Smooth muscle cell (in vitro differentiated cells): Measurements from ENCODE around the gene DNAJC24. TPM values are rescaled to one million over a fixed set of nuclear protein-coding genes. Genes with fewer than 3 reads are reported as not detected.

Experiments used
- DNase-seq: peaks from one replicate; lab custom pipeline; 2025; ENCODE audit not compliant: unreplicated experiment; lab: John Stamatoyannopoulos, UW
- H2AFZ ChIP-seq: fragments of 200-600 bp; sonication (generic); 2 replicates; pipeline ENCODE4 v1.6.0; 2016; ENCODE audit warnings: antibody characterized with exemption, low read depth, mild to moderate bottlenecking
- H3F3A ChIP-seq: fragments of 200-600 bp; sonication (generic); 2 replicates; pipeline ENCODE4 v1.6.0; 2017; ENCODE audit warnings: antibody characterized with exemption, low read depth
- H3K27ac ChIP-seq: fragments of 200-600 bp; sonication (generic); 2 replicates; pipeline ENCODE4 v1.5.1; 2016; ENCODE audit warnings: low read depth, mild to moderate bottlenecking
- H3K27me3 ChIP-seq: fragments of 200-600 bp; sonication (generic); 2 replicates; pipeline ENCODE4 v1.6.1; 2016; ENCODE audit warnings: low read depth, mild to moderate bottlenecking
- H3K36me3 ChIP-seq: fragments of 200-600 bp; sonication (generic); 2 replicates; pipeline ENCODE4 v1.5.1; 2016; ENCODE audit warnings: low read depth
- H3K4me1 ChIP-seq: fragments of 200-600 bp; sonication (generic); 2 replicates; pipeline ENCODE4 v1.5.1; 2016; ENCODE audit warnings: low read depth
- H3K4me2 ChIP-seq: fragments of 200-600 bp; sonication (generic); 2 replicates; pipeline ENCODE4 v1.6.0; 2016; ENCODE audit warnings: mild to moderate bottlenecking
- H3K4me3 ChIP-seq: fragments of 200-600 bp; sonication (generic); 2 replicates; pipeline ENCODE4 v1.5.1; 2016; ENCODE audit warnings: mild to moderate bottlenecking
- H3K79me2 ChIP-seq: fragments of 200-600 bp; sonication (generic); 2 replicates; pipeline ENCODE4 v1.6.0; 2016; ENCODE audit warnings: low read depth, mild to moderate bottlenecking
- H3K9ac ChIP-seq: fragments of 200-600 bp; sonication (generic); 2 replicates; pipeline ENCODE4 v1.6.0; 2016; ENCODE audit warnings: low read depth
- H3K9me3 ChIP-seq: fragments of 200-600 bp; sonication (generic); replicated peaks from 2 replicates; pipeline ENCODE4 v1.5.1; 2016; ENCODE audit warnings: low read depth
- H4K20me1 ChIP-seq: fragments of 200-600 bp; sonication (generic); 2 replicates; pipeline ENCODE4 v1.6.0; 2016; ENCODE audit warnings: low read depth
- WGBS: methylation state at CpG from one replicate; pipeline ENCODE4 v1.1.7; 2016; ENCODE audit warnings: low lambda C conversion rate; 5-methylcytosine and 5-hydroxymethylcytosine counted together
- polyA plus RNA-seq: library from polyadenylated mRNA; unstranded; fragments of >200 nt; fragmentation: Nextera tagmentation; extraction: Ambion mirVana; gene quantifications from 2 replicates; pipeline ENCODE4 v1.2.1, GENCODE V29; 2016
- total RNA-seq: library from RNA; depleted of rRNA; stranded (reverse); fragments of >200 nt; gene quantifications from 2 replicates; pipeline ENCODE4 v1.2.3, GENCODE V29; 2014
- TF ChIP-seq, protein P1 (sequence below): fragments of 200-600 bp; sonication (generic); IDR thresholded peaks from 2 replicates; pipeline ENCODE4 v1.5.1; 2017; ENCODE audit warnings: borderline replicate concordance, mild to moderate bottlenecking, antibody characterized with exemption; ENCODE audit not compliant: insufficient read depth, poor library complexity, severe bottlenecking

Gene DNAJC24
- total and polyA plus RNA-seq, 2 experiments from 2014 or later: 4.4 to 22.2 TPM

DNA sequence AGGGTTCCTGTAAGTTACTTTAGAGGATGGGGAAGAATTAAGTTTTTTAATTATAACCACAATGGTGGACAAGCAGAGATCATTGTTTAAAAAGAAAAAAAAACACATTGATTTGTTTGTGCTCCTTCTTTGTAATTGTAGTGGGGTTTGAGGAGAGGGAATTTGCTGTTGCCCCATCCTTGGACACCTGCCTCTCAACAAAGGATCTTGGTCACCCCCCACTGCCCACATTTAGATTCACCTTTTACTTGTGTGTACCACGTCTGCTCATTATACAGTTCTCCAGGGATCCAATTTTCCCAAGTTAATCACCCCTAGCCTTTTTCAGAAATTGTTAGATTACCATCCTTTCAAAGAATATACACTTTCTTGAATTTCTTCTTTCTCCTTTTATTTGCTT, 53.0 kb downstream of the DNAJC24 start:
- 100% methylated on average over 1 of the region's 1 CpG for WGBS
- Histone ChIP-seq H3K9me3 (no peaks in the 10 kb centered on the region), H3K27ac (no peak overlapping the region), H4K20me1 (no peaks in the 10 kb centered on the region), H3K4me1 (peaks cover 54% of the 10 kb centered on the region), H3K4me3 (no peak overlapping the region), H3K36me3 (no peaks in the 10 kb centered on the region), H3F3A (no peaks in the 10 kb centered on the region), H3K9ac (no peak overlapping the region), H3K4me2 (no peak overlapping the region), H2AFZ (no peak overlapping the region), H3K79me2 (no peaks in the 10 kb centered on the region), H3K27me3 (no peaks in the 10 kb centered on the region)
- TF ChIP-seq, protein P1, sequence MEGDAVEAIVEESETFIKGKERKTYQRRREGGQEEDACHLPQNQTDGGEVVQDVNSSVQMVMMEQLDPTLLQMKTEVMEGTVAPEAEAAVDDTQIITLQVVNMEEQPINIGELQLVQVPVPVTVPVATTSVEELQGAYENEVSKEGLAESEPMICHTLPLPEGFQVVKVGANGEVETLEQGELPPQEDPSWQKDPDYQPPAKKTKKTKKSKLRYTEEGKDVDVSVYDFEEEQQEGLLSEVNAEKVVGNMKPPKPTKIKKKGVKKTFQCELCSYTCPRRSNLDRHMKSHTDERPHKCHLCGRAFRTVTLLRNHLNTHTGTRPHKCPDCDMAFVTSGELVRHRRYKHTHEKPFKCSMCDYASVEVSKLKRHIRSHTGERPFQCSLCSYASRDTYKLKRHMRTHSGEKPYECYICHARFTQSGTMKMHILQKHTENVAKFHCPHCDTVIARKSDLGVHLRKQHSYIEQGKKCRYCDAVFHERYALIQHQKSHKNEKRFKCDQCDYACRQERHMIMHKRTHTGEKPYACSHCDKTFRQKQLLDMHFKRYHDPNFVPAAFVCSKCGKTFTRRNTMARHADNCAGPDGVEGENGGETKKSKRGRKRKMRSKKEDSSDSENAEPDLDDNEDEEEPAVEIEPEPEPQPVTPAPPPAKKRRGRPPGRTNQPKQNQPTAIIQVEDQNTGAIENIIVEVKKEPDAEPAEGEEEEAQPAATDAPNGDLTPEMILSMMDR: no peak
- no peak for DNase-seq

DNA sequence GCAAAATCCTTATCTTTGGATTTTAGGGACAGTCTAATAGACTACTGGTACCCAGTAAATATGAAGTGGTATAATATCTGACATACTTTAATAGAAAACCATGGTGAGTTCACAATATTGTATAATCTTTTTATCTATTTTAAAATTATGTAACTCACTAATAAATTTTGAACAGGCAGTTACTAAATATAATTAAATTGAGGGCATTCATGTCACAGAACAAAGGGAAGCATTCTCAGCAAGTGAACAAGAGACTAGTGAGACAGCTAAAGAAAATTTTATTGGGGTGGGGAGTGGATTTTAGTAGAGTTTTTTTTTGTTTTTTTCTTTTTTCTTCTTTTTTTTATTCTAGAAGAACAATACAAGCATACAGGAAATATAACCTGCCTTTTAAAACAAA, 55.0 kb downstream of the DNAJC24 start:
- TF ChIP-seq, protein P1: no peak
- no peak overlapping the region for H3K9ac ChIP-seq

DNA sequence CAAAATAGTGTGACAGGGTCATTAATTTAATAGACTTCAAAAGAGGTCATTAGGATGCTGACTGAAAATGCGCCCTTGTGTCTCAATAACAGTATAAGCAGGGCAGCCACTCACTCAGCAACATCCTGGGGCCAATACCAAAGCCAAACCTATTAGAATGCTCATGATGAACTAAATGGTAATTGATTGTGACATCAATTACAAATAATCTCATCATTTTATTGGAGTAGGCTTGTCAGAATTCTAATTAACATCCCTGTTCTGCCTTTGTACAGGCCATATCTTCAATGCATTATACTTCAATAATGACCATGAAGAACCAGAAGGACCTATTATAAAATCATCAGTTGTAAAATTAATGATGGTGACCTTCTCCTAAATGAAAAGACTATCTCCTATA, 64.2 kb downstream of the DNAJC24 start:
- H3K27ac ChIP-seq: no peak overlapping the region
- H3K4me2 ChIP-seq: no peak overlapping the region
- H3K9ac ChIP-seq: no peak overlapping the region
- H3K9me3 ChIP-seq: no peaks in the 10 kb centered on the region
- no peaks in the 10 kb centered on the region for H3F3A ChIP-seq
- no peak overlapping the region for H3K4me3 ChIP-seq
- no peak overlapping the region for H2AFZ ChIP-seq
- H3K4me1 ChIP-seq: peaks cover 7% of the 10 kb centered on the region
- H3K36me3 ChIP-seq: no peaks in the 10 kb centered on the region
- no peaks in the 10 kb centered on the region for H3K79me2 ChIP-seq
- H3K27me3 ChIP-seq: no peaks in the 10 kb centered on the region
- no peak for DNase-seq
- no peaks in the 10 kb centered on the region for H4K20me1 ChIP-seq
- 97% methylated on average over 1 of the region's 1 CpG for WGBS
- TF ChIP-seq, protein P1: no peak

More for the DNA sequence above, 55.0 kb downstream of the DNAJC24 start:
- Histone ChIP-seq H4K20me1 (no peaks in the 10 kb centered on the region), H3K79me2 (no peaks in the 10 kb centered on the region), H3K36me3 (no peaks in the 10 kb centered on the region), H3K9me3 (no peaks in the 10 kb centered on the region), H2AFZ (no peak overlapping the region), H3K27ac (no peak overlapping the region), H3K4me3 (no peak overlapping the region), H3K27me3 (no peaks in the 10 kb centered on the region), H3K4me2 (no peak overlapping the region), H3K4me1 (peaks cover 35% of the 10 kb centered on the region), H3F3A (no peaks in the 10 kb centered on the region)
- no peak for DNase-seq

DNA sequence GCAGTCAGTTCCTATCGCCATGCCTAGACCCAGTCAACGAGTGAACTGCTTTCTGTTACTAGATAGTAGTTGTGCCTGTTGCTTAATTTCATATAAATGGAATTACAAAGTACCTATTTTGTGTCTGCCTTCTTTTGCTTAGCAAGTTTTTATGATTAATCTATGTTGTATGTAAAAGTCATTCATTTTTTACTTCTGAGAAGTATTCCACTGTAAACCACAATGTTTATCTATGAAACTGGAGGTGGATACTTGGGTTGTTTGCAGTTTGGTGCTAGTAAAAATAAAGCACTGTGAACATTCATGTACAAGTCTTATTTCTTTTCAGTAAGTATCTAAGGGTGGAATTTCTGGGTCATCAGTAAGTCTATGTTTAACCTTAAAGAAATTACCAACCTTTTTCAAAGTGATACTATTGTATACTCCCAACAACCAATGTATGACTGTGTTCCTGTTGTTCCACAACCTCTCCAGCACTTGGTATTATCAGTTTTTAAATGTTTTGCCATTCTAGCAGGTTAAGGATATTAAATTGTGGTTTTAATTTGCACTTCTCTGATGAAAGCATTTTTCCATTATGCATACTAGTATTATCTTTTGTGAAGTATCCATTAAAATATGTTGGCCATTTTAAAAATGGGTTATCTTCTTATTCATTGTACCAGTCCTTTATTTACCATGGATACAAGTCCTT, 68.2 kb downstream of the DNAJC24 start:
- H3F3A ChIP-seq: no peaks in the 10 kb centered on the region
- peaks cover 28% of the 10 kb centered on the region for H3K4me1 ChIP-seq
- H3K9ac ChIP-seq: no peak overlapping the region
- 93% methylated on average over 2 of the region's 2 CpGs for WGBS
- no peaks in the 10 kb centered on the region for H3K36me3 ChIP-seq
- no peaks in the 10 kb centered on the region for H3K27me3 ChIP-seq
- no peak overlapping the region for H3K4me3 ChIP-seq
- DNase-seq: no peak
- no peaks in the 10 kb centered on the region for H4K20me1 ChIP-seq
- H3K79me2 ChIP-seq: no peaks in the 10 kb centered on the region
- TF ChIP-seq, protein P1: no peak
- no peak overlapping the region for H2AFZ ChIP-seq
- no peaks in the 10 kb centered on the region for H3K9me3 ChIP-seq
- H3K4me2 ChIP-seq: no peak overlapping the region
- H3K27ac ChIP-seq: no peak overlapping the region
